Neural progenitor cell (in vitro differentiated cells): ENCODE data around the gene TEX35. TPM values are rescaled to one million over a fixed set of nuclear protein-coding genes. Genes with fewer than 3 reads are reported as not detected.

Source experiments
- DNase-seq: peaks from one replicate; pipeline ENCODE4 v3.0.0-alpha.2; 2016; ENCODE audit warnings: low spot score
- H2AFZ ChIP-seq: fragments of 200-600 bp; sonication (generic); replicated peaks from 2 replicates; pipeline ENCODE4 v1.6.1; 2016; ENCODE audit warnings: antibody characterized with exemption
- H3F3A ChIP-seq: fragments of 200-600 bp; sonication (generic); 2 replicates; pipeline ENCODE4 v1.6.1; 2016; ENCODE audit warnings: antibody characterized with exemption, low read depth
- H3K27ac ChIP-seq: fragments of 200-600 bp; sonication (generic); 2 replicates; pipeline ENCODE4 v1.5.1; 2016; ENCODE audit warnings: mild to moderate bottlenecking
- H3K27me3 ChIP-seq: fragments of 200-600 bp; sonication (generic); 2 replicates; pipeline ENCODE4 v1.6.1; 2016; ENCODE audit warnings: mild to moderate bottlenecking, moderate library complexity
- H3K36me3 ChIP-seq: fragments of 200-600 bp; sonication (generic); 2 replicates; pipeline ENCODE4 v1.5.1; 2016
- H3K4me1 ChIP-seq: fragments of 200-600 bp; sonication (generic); 2 replicates; pipeline ENCODE4 v1.6.1; 2016; ENCODE audit warnings: mixed run types
- H3K4me2 ChIP-seq: fragments of 200-600 bp; sonication (generic); 2 replicates; pipeline ENCODE4 v1.6.1; 2016
- H3K4me3 ChIP-seq: fragments of 200-600 bp; sonication (generic); 2 replicates; pipeline ENCODE4 v1.5.1; 2016
- H3K79me2 ChIP-seq: fragments of 200-600 bp; sonication (generic); 2 replicates; pipeline ENCODE4 v1.6.1; 2016; ENCODE audit warnings: low read depth
- H3K9ac ChIP-seq: fragments of 200-600 bp; sonication (generic); 2 replicates; pipeline ENCODE4 v1.6.1; 2016
- H3K9me3 ChIP-seq: fragments of 200-600 bp; sonication (generic); 2 replicates; pipeline ENCODE4 v1.5.1; 2016; ENCODE audit warnings: low read depth
- H4K20me1 ChIP-seq: fragments of 200-600 bp; sonication (generic); 2 replicates; pipeline ENCODE4 v1.6.1; 2016; ENCODE audit warnings: low read depth
- H3K27ac Mint-ChIP-seq: 3 replicates; pipeline ENCODE4 v1.8.0; 2021; ENCODE audit warnings: mixed read lengths
- H3K27me3 Mint-ChIP-seq: 2 replicates; pipeline ENCODE4 v1.8.0; 2022; ENCODE audit warnings: low read depth, mild to moderate bottlenecking, inconsistent platforms, moderate library complexity, mixed read lengths; ENCODE audit not compliant: insufficient read depth
- H3K36me3 Mint-ChIP-seq: 3 replicates; pipeline ENCODE4 v1.8.0; 2021; ENCODE audit warnings: mixed read lengths
- H3K4me1 Mint-ChIP-seq: 3 replicates; pipeline ENCODE4 v1.8.0; 2021; ENCODE audit warnings: mixed read lengths
- H3K4me3 Mint-ChIP-seq: 3 replicates; pipeline ENCODE4 v1.8.0; 2021; ENCODE audit warnings: mild to moderate bottlenecking, moderate library complexity, mixed read lengths
- H3K9me3 Mint-ChIP-seq: 3 replicates; pipeline ENCODE4 v1.8.0; 2020; ENCODE audit warnings: mixed read lengths
- CTCF ChIP-seq: fragments of 200-600 bp; sonication (generic); IDR thresholded peaks from 2 replicates; pipeline ENCODE4 v1.5.1; 2017; ENCODE audit warnings: antibody characterized with exemption, mild to moderate bottlenecking
- EZH2 ChIP-seq: fragments of 200-600 bp; sonication (generic); IDR thresholded peaks from 2 replicates; pipeline ENCODE4 v1.6.1; 2017; ENCODE audit warnings: antibody characterized with exemption, mild to moderate bottlenecking, moderate library complexity
- EZH2phosphoT487 ChIP-seq: fragments of 200-600 bp; sonication (generic); IDR thresholded peaks from 2 replicates; pipeline ENCODE4 v1.6.1; 2017; ENCODE audit warnings: antibody characterized with exemption
- total RNA-seq: library from RNA; depleted of rRNA; stranded (reverse); fragments of >200 nt; gene quantifications from 2 replicates; pipeline ENCODE4 v1.2.3, GENCODE V29; 2015; ENCODE audit warnings: low replicate concordance

The TEX35 gene
- total RNA-seq, 1 donor from 2014 or later = not detected

- Histone ChIP-seq H3F3A (no peaks in the 10 kb centered on the region), H3K79me2 (no peaks in the 10 kb centered on the region), H4K20me1 (no peaks in the 10 kb centered on the region), H3K4me1 (no peaks in the 10 kb centered on the region), H3K4me3 (no peak overlapping the region), H3K4me2 (no peak overlapping the region), H3K9ac (no peak overlapping the region), H3K36me3 (no peaks in the 10 kb centered on the region), H3K27me3 (no peaks in the 10 kb centered on the region), H3K9me3 (no peaks in the 10 kb centered on the region), H2AFZ (no peak overlapping the region), H3K27ac (no peak overlapping the region)
- TF ChIP-seq EZH2 = no peak
- TF ChIP-seq CTCF = no peak
- no peak for TF ChIP-seq EZH2phosphoT487
- Mint-ChIP-seq H3K36me3 (no peaks in the 10 kb centered on the region), H3K4me3 (no peak overlapping the region), H3K9me3 (no peaks in the 10 kb centered on the region), H3K27me3 (peaks cover 4% of the 10 kb centered on the region), H3K4me1 (peaks cover 2% of the 10 kb centered on the region), H3K27ac (no peak overlapping the region)
- no peak for DNase-seq
Observed at GRCh38 chr1:178530037-178530402, 17.1 kb downstream of the TEX35 start.

- Mint-ChIP-seq H3K4me1 (peaks cover 2% of the 10 kb centered on the region), H3K27ac (no peak overlapping the region), H3K36me3 (no peaks in the 10 kb centered on the region), H3K4me3 (no peak overlapping the region), H3K9me3 (no peaks in the 10 kb centered on the region), H3K27me3 (peaks cover 4% of the 10 kb centered on the region)
- Histone ChIP-seq H2AFZ (no peak overlapping the region), H4K20me1 (no peaks in the 10 kb centered on the region), H3K4me1 (no peaks in the 10 kb centered on the region), H3K27me3 (no peaks in the 10 kb centered on the region), H3K79me2 (no peaks in the 10 kb centered on the region), H3K9me3 (no peaks in the 10 kb centered on the region), H3K9ac (no peak overlapping the region), H3F3A (no peaks in the 10 kb centered on the region), H3K4me2 (no peak overlapping the region), H3K27ac (no peak overlapping the region), H3K36me3 (no peaks in the 10 kb centered on the region), H3K4me3 (no peak overlapping the region)
- no peak for DNase-seq
- TF ChIP-seq EZH2 (no peak), EZH2phosphoT487 (no peak), CTCF (no peak)
Observed at GRCh38 chr1:178530502-178530901, 17.6 kb downstream of the TEX35 start.

- no peaks in the 10 kb centered on the region for H3K36me3 ChIP-seq
- H3F3A ChIP-seq = no peaks in the 10 kb centered on the region
- Mint-ChIP-seq H3K4me3 (no peak overlapping the region), H3K27me3 (peaks cover 4% of the 10 kb centered on the region), H3K27ac (no peak overlapping the region), H3K4me1 (peaks cover 6% of the 10 kb centered on the region), H3K36me3 (no peaks in the 10 kb centered on the region), H3K9me3 (no peaks in the 10 kb centered on the region)
- no peak overlapping the region for H3K4me3 ChIP-seq
- DNase-seq = no peak
- no peaks in the 10 kb centered on the region for H3K4me1 ChIP-seq
- TF ChIP-seq EZH2 (no peak), EZH2phosphoT487 (no peak), CTCF (no peak)
- H2AFZ ChIP-seq = peak overlapping the region; percentile 92
- H3K9ac ChIP-seq = no peak overlapping the region
- H3K9me3 ChIP-seq = no peaks in the 10 kb centered on the region
- H3K79me2 ChIP-seq = no peaks in the 10 kb centered on the region
- no peak overlapping the region for H3K4me2 ChIP-seq
- no peaks in the 10 kb centered on the region for H3K27me3 ChIP-seq
- H4K20me1 ChIP-seq = no peaks in the 10 kb centered on the region
- no peak overlapping the region for H3K27ac ChIP-seq
Observed at GRCh38 chr1:178531887-178532286, 19.0 kb downstream of the TEX35 start.

- no peak overlapping the region for H3K27ac ChIP-seq
- H3K79me2 ChIP-seq = no peaks in the 10 kb centered on the region
- Mint-ChIP-seq H3K27ac (peak overlapping the region; percentile 27), H3K4me1 (peaks cover 11% of the 10 kb centered on the region), H3K27me3 (peaks cover 4% of the 10 kb centered on the region), H3K36me3 (no peaks in the 10 kb centered on the region), H3K9me3 (no peaks in the 10 kb centered on the region), H3K4me3 (no peak overlapping the region)
- H3K4me1 ChIP-seq = no peaks in the 10 kb centered on the region
- peak overlapping the region; percentile 92 for H2AFZ ChIP-seq
- peak; percentile 84 for DNase-seq
- H3K4me2 ChIP-seq = no peak overlapping the region
- no peak overlapping the region for H3K4me3 ChIP-seq
- H3F3A ChIP-seq = no peaks in the 10 kb centered on the region
- H3K9ac ChIP-seq = no peak overlapping the region
- H3K36me3 ChIP-seq = no peaks in the 10 kb centered on the region
- no peaks in the 10 kb centered on the region for H3K27me3 ChIP-seq
- H4K20me1 ChIP-seq = no peaks in the 10 kb centered on the region
- no peaks in the 10 kb centered on the region for H3K9me3 ChIP-seq
- TF ChIP-seq EZH2phosphoT487 = no peak
- TF ChIP-seq EZH2 = no peak
- peak; percentile 91 for TF ChIP-seq CTCF
Observed at GRCh38 chr1:178532392-178532791, 19.5 kb downstream of the TEX35 start.
